ENCODE data around the gene NOL6. TPM values are rescaled to one million over a fixed set of nuclear protein-coding genes. Genes with fewer than 3 reads are reported as not detected.

NOL6 gene
- total and polyA plus RNA-seq, 9 of the 15 experiments (the other 6 are each of a cell fraction or from before 2014, with no cell fraction given): 7.7 to 58.9 (median 27.0) TPM

DNA sequence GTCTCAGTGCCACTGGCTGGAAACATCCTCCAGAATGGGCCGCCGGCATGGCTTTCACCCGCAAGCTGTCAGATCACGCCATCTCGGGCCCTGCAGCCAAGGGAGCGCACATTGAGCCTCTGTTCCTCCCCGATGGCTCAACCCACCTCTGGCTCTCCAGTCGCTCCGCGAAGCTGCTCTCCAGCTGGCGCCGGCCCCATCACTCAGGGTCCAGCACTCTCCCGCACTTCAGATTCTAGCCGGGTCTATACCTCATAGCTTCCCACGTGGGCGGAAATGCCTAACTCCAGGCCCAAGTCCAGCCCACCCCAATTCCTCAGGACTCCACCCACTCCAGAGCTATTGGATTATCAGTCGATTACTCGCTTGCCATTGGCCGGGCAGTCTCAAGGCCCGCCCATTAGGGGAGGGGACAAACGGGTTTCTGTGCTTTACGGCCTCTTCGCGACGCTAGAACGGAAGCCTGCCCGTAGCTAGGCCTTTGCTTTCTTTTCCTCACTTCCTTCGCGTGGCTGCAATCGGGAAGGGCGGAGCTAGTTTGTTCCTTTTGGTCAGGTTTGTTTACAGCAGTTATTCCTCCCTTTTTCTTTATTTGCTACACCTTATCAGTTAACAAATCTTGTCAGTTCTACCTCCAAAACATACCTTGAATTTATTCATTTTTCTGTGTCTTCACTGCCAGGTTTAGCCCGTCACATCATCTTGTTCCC, at the start of gene NOL6 (continued):
- TF ChIP-seq, protein P1, sequence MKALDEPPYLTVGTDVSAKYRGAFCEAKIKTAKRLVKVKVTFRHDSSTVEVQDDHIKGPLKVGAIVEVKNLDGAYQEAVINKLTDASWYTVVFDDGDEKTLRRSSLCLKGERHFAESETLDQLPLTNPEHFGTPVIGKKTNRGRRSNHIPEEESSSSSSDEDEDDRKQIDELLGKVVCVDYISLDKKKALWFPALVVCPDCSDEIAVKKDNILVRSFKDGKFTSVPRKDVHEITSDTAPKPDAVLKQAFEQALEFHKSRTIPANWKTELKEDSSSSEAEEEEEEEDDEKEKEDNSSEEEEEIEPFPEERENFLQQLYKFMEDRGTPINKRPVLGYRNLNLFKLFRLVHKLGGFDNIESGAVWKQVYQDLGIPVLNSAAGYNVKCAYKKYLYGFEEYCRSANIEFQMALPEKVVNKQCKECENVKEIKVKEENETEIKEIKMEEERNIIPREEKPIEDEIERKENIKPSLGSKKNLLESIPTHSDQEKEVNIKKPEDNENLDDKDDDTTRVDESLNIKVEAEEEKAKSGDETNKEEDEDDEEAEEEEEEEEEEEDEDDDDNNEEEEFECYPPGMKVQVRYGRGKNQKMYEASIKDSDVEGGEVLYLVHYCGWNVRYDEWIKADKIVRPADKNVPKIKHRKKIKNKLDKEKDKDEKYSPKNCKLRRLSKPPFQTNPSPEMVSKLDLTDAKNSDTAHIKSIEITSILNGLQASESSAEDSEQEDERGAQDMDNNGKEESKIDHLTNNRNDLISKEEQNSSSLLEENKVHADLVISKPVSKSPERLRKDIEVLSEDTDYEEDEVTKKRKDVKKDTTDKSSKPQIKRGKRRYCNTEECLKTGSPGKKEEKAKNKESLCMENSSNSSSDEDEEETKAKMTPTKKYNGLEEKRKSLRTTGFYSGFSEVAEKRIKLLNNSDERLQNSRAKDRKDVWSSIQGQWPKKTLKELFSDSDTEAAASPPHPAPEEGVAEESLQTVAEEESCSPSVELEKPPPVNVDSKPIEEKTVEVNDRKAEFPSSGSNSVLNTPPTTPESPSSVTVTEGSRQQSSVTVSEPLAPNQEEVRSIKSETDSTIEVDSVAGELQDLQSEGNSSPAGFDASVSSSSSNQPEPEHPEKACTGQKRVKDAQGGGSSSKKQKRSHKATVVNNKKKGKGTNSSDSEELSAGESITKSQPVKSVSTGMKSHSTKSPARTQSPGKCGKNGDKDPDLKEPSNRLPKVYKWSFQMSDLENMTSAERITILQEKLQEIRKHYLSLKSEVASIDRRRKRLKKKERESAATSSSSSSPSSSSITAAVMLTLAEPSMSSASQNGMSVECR (CRISPR knock-in tag; IDR thresholded peaks at IDR 0.05): peak; percentile 98
- TF ChIP-seq ELF1 (tag; IDR thresholded peaks at IDR 0.05) (peak; percentile 89), LCOR (CRISPR knock-in tag; IDR thresholded peaks at IDR 0.05) (0 out of 2 replicates have a peak, but pooled peaks have one; percentile 21), NRF1 (conservative IDR thresholded peaks at IDR 0.05 in 1 of 2, IDR thresholded peaks at IDR 0.05 in 1 of 2) (peak; percentile 55 to 65; a peak in 3 of 4 replicates), MXI1 (IDR thresholded peaks at IDR 0.05; ENCODE audit: low read depth, low read length) (peak; percentile 97), RBM25 (IDR thresholded peaks at IDR 0.05; ENCODE audit: low read depth, low read length, severe bottlenecking) (peak; percentile 82), CHD2 (IDR thresholded peaks at IDR 0.05; ENCODE audit: low read depth, low read length) (peak; percentile 70), JUND (IDR thresholded peaks at IDR 0.05; ENCODE audit: borderline replicate concordance, low read depth, low read length) (peak; percentile 16; the same call in 1 of the 2 replicates), JUND (tag; IDR thresholded peaks at IDR 0.05; ENCODE audit: borderline replicate concordance, low read depth, low read length) (no peak), JUN (IDR thresholded peaks at IDR 0.05; ENCODE audit: borderline replicate concordance, low read depth, low read length) (peak; percentile 3; the same call in 1 of the 2 replicates), JUN (CRISPR knock-in tag; IDR thresholded peaks at IDR 0.05; ENCODE audit: borderline replicate concordance) (no peak), ZNF583 (CRISPR knock-in tag; IDR thresholded peaks at IDR 0.05) (no peak), ELF2 (CRISPR knock-in tag; IDR thresholded peaks at IDR 0.05) (peak; percentile 91), FOXK2 (conservative IDR thresholded peaks at IDR 0.05 in 1 of 2, IDR thresholded peaks at IDR 0.05 in 1 of 2; ENCODE audit: low read depth in 2 of 2) (peak; percentile 81 to 88), TAF1 (IDR thresholded peaks at IDR 0.05; ENCODE audit: control insufficient read depth, extremely low read depth, insufficient read depth, low read length, severe bottlenecking) (peak; percentile 63), ZC3H8 (IDR thresholded peaks at IDR 0.05) (no peak), RAD51 (IDR thresholded peaks at IDR 0.05; ENCODE audit: borderline replicate concordance, low read depth) (peak; percentile 28; the same call in 1 of the 2 replicates), C11orf30 (IDR thresholded peaks at IDR 0.05; ENCODE audit: low read depth) (peak; percentile 33; the same call in 1 of the 2 replicates), NEUROD1 (IDR thresholded peaks at IDR 0.05; ENCODE audit: borderline replicate concordance, low read depth, low read length, partially characterized antibody) (peak; percentile 70), POLR2B (IDR thresholded peaks at IDR 0.05; ENCODE audit: low read depth, partially characterized antibody) (peak; percentile 61)
- TF ChIP-seq, protein P2, sequence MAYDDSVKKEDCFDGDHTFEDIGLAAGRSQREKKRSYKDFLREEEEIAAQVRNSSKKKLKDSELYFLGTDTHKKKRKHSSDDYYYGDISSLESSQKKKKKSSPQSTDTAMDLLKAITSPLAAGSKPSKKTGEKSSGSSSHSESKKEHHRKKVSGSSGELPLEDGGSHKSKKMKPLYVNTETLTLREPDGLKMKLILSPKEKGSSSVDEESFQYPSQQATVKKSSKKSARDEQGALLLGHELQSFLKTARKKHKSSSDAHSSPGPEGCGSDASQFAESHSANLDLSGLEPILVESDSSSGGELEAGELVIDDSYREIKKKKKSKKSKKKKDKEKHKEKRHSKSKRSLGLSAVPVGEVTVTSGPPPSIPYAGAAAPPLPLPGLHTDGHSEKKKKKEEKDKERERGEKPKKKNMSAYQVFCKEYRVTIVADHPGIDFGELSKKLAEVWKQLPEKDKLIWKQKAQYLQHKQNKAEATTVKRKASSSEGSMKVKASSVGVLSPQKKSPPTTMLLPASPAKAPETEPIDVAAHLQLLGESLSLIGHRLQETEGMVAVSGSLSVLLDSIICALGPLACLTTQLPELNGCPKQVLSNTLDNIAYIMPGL (CRISPR knock-in tag; IDR thresholded peaks at IDR 0.05): no peak
